Measurements from ENCODE around the gene PDS5A.
"Not testable (repeated sequence)": the region's sequence is repeated elsewhere in the genome, so short reads cannot be mapped to it uniquely, and the experiment has no call there.

Gene PDS5A

GRCh38 chr4:39910064-39910463 is 67.6 kb downstream of the PDS5A start:
- CTCF ChIA-PET = interaction anchor here (1.1 kb wide), 1 partner anchor 14 kb away, joined by 4 read pairs; no protein-coding TSS in a partner anchor
- H3K4me3 ChIP-seq (ENCODE audit: low read depth, low read length) = no peak overlapping the region
- POLR2A ChIA-PET = no interaction called here
- TF ChIP-seq CTCF (IDR thresholded peaks at IDR 0.05; ENCODE audit: insufficient read depth, low read length, missing control alignments) = no peak
- no peak for DNase-seq (ENCODE audit: low read depth, low spot score)

GRCh38 chr4:39908284-39908683 is 69.4 kb downstream of the PDS5A start:
- CTCF ChIA-PET = interaction anchor here (0.9 kb wide), 2 partner anchors 10 to 70 kb away, joined by 3 to 5 read pairs; no protein-coding TSS in a partner anchor
- no peak for DNase-seq (ENCODE audit: low read depth, low spot score)
- H3K4me3 ChIP-seq (ENCODE audit: low read depth, low read length) = no peak overlapping the region
- POLR2A ChIA-PET = no interaction called here
- no peak for TF ChIP-seq CTCF (IDR thresholded peaks at IDR 0.05; ENCODE audit: insufficient read depth, low read length, missing control alignments)

DNA sequence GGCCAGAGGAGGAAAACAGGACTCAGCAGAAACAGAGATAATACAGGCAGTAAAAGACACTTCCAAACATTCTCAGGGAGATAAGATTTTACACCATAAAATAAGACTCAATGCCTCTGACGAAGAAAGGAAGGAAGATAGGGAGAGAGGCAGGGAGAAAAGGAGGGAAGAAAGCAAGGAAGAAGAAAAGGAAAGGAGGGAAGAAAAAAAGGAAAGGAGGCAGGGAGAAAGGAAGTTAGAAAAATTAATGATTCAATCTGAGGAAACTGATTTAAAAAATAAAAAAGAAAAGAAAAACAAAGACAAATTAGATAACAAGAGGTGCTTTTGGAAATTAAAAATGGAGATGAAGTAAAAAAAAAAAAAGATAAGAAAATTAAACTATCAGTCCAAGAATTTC is 72.1 kb downstream of the PDS5A start:
- POLR2A ChIA-PET = no interaction called here
- CTCF ChIA-PET = no interaction called here
- no peak for TF ChIP-seq CTCF (IDR thresholded peaks at IDR 0.05; ENCODE audit: insufficient read depth, low read length, missing control alignments)
- H3K4me3 ChIP-seq (ENCODE audit: low read depth, low read length) = no peak overlapping the region
- DNase-seq (ENCODE audit: low read depth, low spot score) = no peak

DNA sequence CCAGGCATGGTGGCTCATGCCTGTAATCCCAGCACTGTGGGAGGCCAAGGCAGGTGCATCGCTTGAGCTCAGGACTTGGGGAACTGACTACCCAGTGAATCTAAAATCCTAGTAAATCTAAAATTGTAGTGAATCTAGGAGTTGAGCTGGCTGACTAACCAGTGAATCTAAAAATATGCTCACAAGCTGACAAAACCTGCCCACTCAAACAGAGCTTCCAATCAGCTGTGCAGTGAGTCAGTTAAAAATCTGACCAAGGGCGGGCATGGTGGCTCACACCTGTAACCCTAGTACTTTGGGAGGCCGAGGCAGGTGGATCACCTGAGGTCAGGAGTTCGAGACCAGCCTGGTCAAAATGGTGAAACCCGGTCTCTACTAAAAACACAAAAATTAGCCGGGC is 72.7 kb downstream of the PDS5A start:
- POLR2A ChIA-PET = not testable (repeated sequence)

DNA sequence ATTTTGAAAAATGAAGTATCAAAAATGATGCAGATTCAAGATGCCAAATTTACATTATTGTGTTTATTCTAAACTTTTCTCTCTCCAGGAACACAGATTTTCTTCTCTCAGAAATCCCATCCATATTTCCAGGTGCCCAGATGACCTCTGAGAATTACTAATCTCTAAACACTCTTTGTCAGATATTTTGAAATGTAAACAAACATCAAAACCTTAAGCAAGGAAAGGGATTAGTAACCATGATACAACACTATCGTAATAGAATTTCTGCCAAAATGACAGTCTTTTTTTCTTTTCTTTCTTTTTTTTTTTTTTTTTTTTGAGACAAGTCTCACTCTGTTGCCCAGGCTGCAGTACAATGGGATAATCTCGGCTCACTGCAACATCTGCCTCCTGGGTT is 76.7 kb downstream of the PDS5A start:
- ChIA-PET POLR2A (no interaction called here), CTCF (interaction anchor here (0.8 to 1.1 kb wide), 2 partner anchors 75 to 369 kb away, joined by 3 read pairs; no protein-coding TSS in a partner anchor)
- H3K4me3 ChIP-seq (ENCODE audit: low read depth, low read length) = no peak overlapping the region
- no peak for DNase-seq (ENCODE audit: low read depth, low spot score)
- no peak for TF ChIP-seq CTCF (IDR thresholded peaks at IDR 0.05; ENCODE audit: insufficient read depth, low read length, missing control alignments)

More for the DNA sequence above, 72.7 kb downstream of the PDS5A start:
- CTCF ChIA-PET; H3K4me3 ChIP-seq (ENCODE audit: low read depth, low read length); DNase-seq (ENCODE audit: low read depth, low spot score): not testable (repeated sequence)

GRCh38 chr4:39899291-39899690 is 78.4 kb downstream of the PDS5A start:
- H3K4me3 ChIP-seq (ENCODE audit: low read depth, low read length) = no peak overlapping the region
- no peak for TF ChIP-seq CTCF (IDR thresholded peaks at IDR 0.05; ENCODE audit: insufficient read depth, low read length, missing control alignments)
- ChIA-PET CTCF (no interaction called here), POLR2A (no interaction called here)
- no peak for DNase-seq (ENCODE audit: low read depth, low spot score)

GRCh38 chr4:39898015-39898414 is 79.7 kb downstream of the PDS5A start:
- no peak for TF ChIP-seq CTCF (IDR thresholded peaks at IDR 0.05; ENCODE audit: insufficient read depth, low read length, missing control alignments)
- ChIA-PET CTCF (interaction anchor here (0.9 to 1.7 kb wide), 3 partner anchors 10 to 21 kb away, joined by 3 to 5 read pairs (median 3); no protein-coding TSS in a partner anchor), POLR2A (no interaction called here)
- no peak overlapping the region for H3K4me3 ChIP-seq (ENCODE audit: low read depth, low read length)
- no peak for DNase-seq (ENCODE audit: low read depth, low spot score)
